ENCODE data around the gene VAV1.

GRCh38 chr19:6788896-6789295 is 16.4 kb downstream of the VAV1 start:
- TF ChIP-seq, protein P1, sequence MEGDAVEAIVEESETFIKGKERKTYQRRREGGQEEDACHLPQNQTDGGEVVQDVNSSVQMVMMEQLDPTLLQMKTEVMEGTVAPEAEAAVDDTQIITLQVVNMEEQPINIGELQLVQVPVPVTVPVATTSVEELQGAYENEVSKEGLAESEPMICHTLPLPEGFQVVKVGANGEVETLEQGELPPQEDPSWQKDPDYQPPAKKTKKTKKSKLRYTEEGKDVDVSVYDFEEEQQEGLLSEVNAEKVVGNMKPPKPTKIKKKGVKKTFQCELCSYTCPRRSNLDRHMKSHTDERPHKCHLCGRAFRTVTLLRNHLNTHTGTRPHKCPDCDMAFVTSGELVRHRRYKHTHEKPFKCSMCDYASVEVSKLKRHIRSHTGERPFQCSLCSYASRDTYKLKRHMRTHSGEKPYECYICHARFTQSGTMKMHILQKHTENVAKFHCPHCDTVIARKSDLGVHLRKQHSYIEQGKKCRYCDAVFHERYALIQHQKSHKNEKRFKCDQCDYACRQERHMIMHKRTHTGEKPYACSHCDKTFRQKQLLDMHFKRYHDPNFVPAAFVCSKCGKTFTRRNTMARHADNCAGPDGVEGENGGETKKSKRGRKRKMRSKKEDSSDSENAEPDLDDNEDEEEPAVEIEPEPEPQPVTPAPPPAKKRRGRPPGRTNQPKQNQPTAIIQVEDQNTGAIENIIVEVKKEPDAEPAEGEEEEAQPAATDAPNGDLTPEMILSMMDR (IDR thresholded peaks at IDR 0.05; ENCODE audit: insufficient read depth, low read length, poor library complexity, severe bottlenecking): no peak
- TF ChIP-seq EZH2phosphoT487 (conservative IDR thresholded peaks at IDR 0.05; ENCODE audit: low read length): no peak

Data from SU-DHL-6 (cell line).